H1 (cell line): Measurements from ENCODE around the gene RGS14. TPM values are rescaled to one million over a fixed set of nuclear protein-coding genes. Genes with fewer than 3 reads are reported as not detected.

Source experiments
- CREB1 ChIP-seq: IDR thresholded peaks from 2 replicates; pipeline ENCODE4 v1.6.1; 2012; ENCODE audit warnings: inconsistent platforms
- GABPA ChIP-seq: IDR thresholded peaks from 2 replicates; pipeline ENCODE4 v1.6.1; 2011; ENCODE audit warnings: mild to moderate bottlenecking, low read length, moderate library complexity, borderline replicate concordance; ENCODE audit not compliant: insufficient read depth
- KDM5A ChIP-seq: fragments of 200-600 bp; IDR thresholded peaks from 2 replicates; pipeline ENCODE4 v1.7.1; 2012; ENCODE audit warnings: mild to moderate bottlenecking, low read length, inconsistent platforms, mixed read lengths
- NANOG ChIP-seq: IDR thresholded peaks from 2 replicates; pipeline ENCODE4 v1.6.1; 2011; ENCODE audit warnings: low read length, low read depth, mild to moderate bottlenecking, inconsistent platforms; ENCODE audit not compliant: insufficient read depth, poor library complexity, severe bottlenecking
- POLR2A ChIP-seq, 2 experiments: IDR thresholded peaks; 1 replicate in 1 of 2; 2 replicates in 1 of 2; pipeline ENCODE4 v1.6.1; 2011; ENCODE audit warnings: low read depth in 2 of 2, low read length in 2 of 2, mild to moderate bottlenecking in 2 of 2; ENCODE audit errors: control extremely low read depth in 1 of 2
- POLR2AphosphoS5 ChIP-seq: IDR thresholded peaks from 2 replicates; pipeline ENCODE4 v1.6.1; 2011; ENCODE audit warnings: low read depth, low read length
- TAF7 ChIP-seq: optimal IDR thresholded peaks from 2 replicates; pipeline ENCODE3; 2011; ENCODE audit warnings: low read depth, mild to moderate bottlenecking, inconsistent platforms, low read length, moderate library complexity, borderline replicate concordance
- TCF12 ChIP-seq: IDR thresholded peaks from 2 replicates; pipeline ENCODE4 v1.6.1; 2011; ENCODE audit warnings: low read depth, mild to moderate bottlenecking, low read length
- ZNF274 ChIP-seq: IDR thresholded peaks from 2 replicates; pipeline ENCODE4 v1.7.0; 2012; ENCODE audit warnings: low read length, borderline replicate concordance; ENCODE audit errors: extremely low read depth
- polyA plus RNA-seq, 7 experiments: library from polyadenylated mRNA; depleted of rRNA in 3 of 7; stranded (reverse) in 5 of 7; unstranded in 2 of 7; fragments of >200 nt in 5 of 7; fragments of 200-250 nt in 2 of 7; gene quantifications; 1 replicate in 5 of 7; 2 replicates in 1 of 7; 4 replicates in 1 of 7; pipeline versions ENCODE4 v1.2.1 to v1.2.3, GENCODE V29; 2011 to 2013; ENCODE audit warnings: missing spikeins in 2 of 7, mixed read lengths in 2 of 7
- total RNA-seq: library from RNA; stranded (reverse); fragmentation: NEBNext Ultra II Directional; extraction: Animal tissue kit (Norgen Biotek cat#: 25700); gene quantifications from 2 replicates; pipeline ENCODE4 v1.2.1, GENCODE V29; 2021
- TF ChIP-seq, protein P1 (sequence below): fragments of 300-600 bp; sonication (generic); IDR thresholded peaks from 2 replicates; pipeline ENCODE4 v1.7.1; 2012; ENCODE audit warnings: low read length, moderate library complexity, mild to moderate bottlenecking, inconsistent platforms; ENCODE audit not compliant: insufficient replicate concordance
- TF ChIP-seq, protein P2 (sequence below): IDR thresholded peaks from 2 replicates; pipeline ENCODE4 v1.6.1; 2012; ENCODE audit warnings: low read length, inconsistent platforms

RGS14 gene
- total and polyA plus RNA-seq, 2 of the 8 experiments (the other 6 are each of a cell fraction or from before 2014, with no cell fraction given), result 24.4 to 46.1 TPM

DNA sequence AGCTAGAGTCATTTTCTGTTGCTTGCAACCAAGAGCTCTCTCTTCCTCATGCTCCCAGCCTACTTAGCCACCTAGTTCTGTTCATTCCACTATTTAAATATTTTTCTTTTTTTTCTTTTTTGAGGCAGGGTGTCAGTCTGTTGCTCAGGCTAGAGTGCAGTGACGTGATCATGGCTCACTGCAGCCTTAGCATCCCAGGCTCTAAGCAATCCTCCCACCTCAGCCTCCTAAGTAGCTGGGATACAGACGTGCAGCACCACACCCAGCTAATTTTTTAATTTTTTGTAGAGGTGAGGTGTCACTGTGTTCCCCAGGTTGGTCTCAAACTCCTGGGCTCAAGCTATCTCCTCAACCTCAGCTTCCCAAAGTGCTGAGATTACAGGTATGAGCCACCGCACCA is 56.8 kb downstream of the RGS14 start (continued):
- TF ChIP-seq, protein P1, sequence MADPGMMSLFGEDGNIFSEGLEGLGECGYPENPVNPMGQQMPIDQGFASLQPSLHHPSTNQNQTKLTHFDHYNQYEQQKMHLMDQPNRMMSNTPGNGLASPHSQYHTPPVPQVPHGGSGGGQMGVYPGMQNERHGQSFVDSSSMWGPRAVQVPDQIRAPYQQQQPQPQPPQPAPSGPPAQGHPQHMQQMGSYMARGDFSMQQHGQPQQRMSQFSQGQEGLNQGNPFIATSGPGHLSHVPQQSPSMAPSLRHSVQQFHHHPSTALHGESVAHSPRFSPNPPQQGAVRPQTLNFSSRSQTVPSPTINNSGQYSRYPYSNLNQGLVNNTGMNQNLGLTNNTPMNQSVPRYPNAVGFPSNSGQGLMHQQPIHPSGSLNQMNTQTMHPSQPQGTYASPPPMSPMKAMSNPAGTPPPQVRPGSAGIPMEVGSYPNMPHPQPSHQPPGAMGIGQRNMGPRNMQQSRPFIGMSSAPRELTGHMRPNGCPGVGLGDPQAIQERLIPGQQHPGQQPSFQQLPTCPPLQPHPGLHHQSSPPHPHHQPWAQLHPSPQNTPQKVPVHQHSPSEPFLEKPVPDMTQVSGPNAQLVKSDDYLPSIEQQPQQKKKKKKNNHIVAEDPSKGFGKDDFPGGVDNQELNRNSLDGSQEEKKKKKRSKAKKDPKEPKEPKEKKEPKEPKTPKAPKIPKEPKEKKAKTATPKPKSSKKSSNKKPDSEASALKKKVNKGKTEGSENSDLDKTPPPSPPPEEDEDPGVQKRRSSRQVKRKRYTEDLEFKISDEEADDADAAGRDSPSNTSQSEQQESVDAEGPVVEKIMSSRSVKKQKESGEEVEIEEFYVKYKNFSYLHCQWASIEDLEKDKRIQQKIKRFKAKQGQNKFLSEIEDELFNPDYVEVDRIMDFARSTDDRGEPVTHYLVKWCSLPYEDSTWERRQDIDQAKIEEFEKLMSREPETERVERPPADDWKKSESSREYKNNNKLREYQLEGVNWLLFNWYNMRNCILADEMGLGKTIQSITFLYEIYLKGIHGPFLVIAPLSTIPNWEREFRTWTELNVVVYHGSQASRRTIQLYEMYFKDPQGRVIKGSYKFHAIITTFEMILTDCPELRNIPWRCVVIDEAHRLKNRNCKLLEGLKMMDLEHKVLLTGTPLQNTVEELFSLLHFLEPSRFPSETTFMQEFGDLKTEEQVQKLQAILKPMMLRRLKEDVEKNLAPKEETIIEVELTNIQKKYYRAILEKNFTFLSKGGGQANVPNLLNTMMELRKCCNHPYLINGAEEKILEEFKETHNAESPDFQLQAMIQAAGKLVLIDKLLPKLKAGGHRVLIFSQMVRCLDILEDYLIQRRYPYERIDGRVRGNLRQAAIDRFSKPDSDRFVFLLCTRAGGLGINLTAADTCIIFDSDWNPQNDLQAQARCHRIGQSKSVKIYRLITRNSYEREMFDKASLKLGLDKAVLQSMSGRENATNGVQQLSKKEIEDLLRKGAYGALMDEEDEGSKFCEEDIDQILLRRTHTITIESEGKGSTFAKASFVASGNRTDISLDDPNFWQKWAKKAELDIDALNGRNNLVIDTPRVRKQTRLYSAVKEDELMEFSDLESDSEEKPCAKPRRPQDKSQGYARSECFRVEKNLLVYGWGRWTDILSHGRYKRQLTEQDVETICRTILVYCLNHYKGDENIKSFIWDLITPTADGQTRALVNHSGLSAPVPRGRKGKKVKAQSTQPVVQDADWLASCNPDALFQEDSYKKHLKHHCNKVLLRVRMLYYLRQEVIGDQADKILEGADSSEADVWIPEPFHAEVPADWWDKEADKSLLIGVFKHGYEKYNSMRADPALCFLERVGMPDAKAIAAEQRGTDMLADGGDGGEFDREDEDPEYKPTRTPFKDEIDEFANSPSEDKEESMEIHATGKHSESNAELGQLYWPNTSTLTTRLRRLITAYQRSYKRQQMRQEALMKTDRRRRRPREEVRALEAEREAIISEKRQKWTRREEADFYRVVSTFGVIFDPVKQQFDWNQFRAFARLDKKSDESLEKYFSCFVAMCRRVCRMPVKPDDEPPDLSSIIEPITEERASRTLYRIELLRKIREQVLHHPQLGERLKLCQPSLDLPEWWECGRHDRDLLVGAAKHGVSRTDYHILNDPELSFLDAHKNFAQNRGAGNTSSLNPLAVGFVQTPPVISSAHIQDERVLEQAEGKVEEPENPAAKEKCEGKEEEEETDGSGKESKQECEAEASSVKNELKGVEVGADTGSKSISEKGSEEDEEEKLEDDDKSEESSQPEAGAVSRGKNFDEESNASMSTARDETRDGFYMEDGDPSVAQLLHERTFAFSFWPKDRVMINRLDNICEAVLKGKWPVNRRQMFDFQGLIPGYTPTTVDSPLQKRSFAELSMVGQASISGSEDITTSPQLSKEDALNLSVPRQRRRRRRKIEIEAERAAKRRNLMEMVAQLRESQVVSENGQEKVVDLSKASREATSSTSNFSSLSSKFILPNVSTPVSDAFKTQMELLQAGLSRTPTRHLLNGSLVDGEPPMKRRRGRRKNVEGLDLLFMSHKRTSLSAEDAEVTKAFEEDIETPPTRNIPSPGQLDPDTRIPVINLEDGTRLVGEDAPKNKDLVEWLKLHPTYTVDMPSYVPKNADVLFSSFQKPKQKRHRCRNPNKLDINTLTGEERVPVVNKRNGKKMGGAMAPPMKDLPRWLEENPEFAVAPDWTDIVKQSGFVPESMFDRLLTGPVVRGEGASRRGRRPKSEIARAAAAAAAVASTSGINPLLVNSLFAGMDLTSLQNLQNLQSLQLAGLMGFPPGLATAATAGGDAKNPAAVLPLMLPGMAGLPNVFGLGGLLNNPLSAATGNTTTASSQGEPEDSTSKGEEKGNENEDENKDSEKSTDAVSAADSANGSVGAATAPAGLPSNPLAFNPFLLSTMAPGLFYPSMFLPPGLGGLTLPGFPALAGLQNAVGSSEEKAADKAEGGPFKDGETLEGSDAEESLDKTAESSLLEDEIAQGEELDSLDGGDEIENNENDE, result no peak
- TF ChIP-seq KDM5A (no peak), NANOG (no peak), TAF7 (no peak), GABPA (no peak), POLR2A (IDR thresholded peaks at IDR 0.05; ENCODE audit: control extremely low read depth in 1 of 2, low read depth in 2 of 2, low read length in 2 of 2) (no peak), ZNF274 (no peak), CREB1 (no peak), TCF12 (no peak), POLR2AphosphoS5 (no peak)
- TF ChIP-seq, protein P2, sequence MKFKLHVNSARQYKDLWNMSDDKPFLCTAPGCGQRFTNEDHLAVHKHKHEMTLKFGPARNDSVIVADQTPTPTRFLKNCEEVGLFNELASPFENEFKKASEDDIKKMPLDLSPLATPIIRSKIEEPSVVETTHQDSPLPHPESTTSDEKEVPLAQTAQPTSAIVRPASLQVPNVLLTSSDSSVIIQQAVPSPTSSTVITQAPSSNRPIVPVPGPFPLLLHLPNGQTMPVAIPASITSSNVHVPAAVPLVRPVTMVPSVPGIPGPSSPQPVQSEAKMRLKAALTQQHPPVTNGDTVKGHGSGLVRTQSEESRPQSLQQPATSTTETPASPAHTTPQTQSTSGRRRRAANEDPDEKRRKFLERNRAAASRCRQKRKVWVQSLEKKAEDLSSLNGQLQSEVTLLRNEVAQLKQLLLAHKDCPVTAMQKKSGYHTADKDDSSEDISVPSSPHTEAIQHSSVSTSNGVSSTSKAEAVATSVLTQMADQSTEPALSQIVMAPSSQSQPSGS, result no peak
